ENCODE measurements around the gene KCNN4. TPM values are rescaled to one million over a fixed set of nuclear protein-coding genes. Genes with fewer than 3 reads are reported as not detected.

KCNN4 gene
- total and polyA plus RNA-seq, 2 donors (not counting 3 experiments of a cell fraction or from before 2014, with no cell fraction given), result 0.29 TPM; not detected in 1

GRCh38 chr19:43782689-43783231 is 2.0 kb upstream of the KCNN4 start:
- H3K9ac ChIP-seq (replicated peaks; ENCODE audit: extremely low read depth, insufficient read depth, low read length), result no peak overlapping the region
- H3K36me3 ChIP-seq (ENCODE audit: control insufficient read depth in 2 of 2, extremely low read depth in 1 of 2, insufficient read depth in 2 of 2, low read length in 2 of 2), result no peaks in the 10 kb centered on the region
- H4K20me1 ChIP-seq (replicated peaks; ENCODE audit: control insufficient read depth, extremely low read depth, insufficient read depth, low read length), result no peaks in the 10 kb centered on the region
- BruUV-seq (replicated peaks), result no TSS peak
- DNase-seq (ENCODE audit: low read depth, low spot score), result no peak
- TF ChIP-seq POLR2AphosphoS5 (IDR thresholded peaks at IDR 0.05; ENCODE audit: insufficient read depth, low read depth, low read length), result no peak
- no peak for TF ChIP-seq EZH2 (IDR thresholded peaks at IDR 0.05; ENCODE audit: borderline replicate concordance, low read depth, low read length, severe bottlenecking)
- no peak for TF ChIP-seq POLR2A (IDR thresholded peaks at IDR 0.05; ENCODE audit: low read depth, low read length)
- TF ChIP-seq MAX (IDR thresholded peaks at IDR 0.05; ENCODE audit: insufficient read depth, insufficient read length), result no peak
- no peak for TF ChIP-seq MYC (IDR thresholded peaks at IDR 0.05; ENCODE audit: low read depth, low read length)
- dilution Hi-C loops (cut with MboI; ENCODE audit: extremely low pct_ligation_motif_present, low sequenced_read_pairs), result no loop called here
- H3K4me3 ChIP-seq (replicated peaks in 1 of 3; ENCODE audit: insufficient read depth in 1 of 3, low read depth in 1 of 3, low read length in 3 of 3), result no peak overlapping the region
- no peak overlapping the region for H3K4me2 ChIP-seq (ENCODE audit: insufficient read depth, low read length)
- no peak for FAIRE-seq
- H3K27ac ChIP-seq (ENCODE audit: insufficient read depth, low read depth, low read length), result no peak overlapping the region
- H2AFZ ChIP-seq (ENCODE audit: low read depth, low read length), result no peak overlapping the region
- CTCF ChIA-PET, result interaction anchor here (1.0 kb wide), 1 partner anchor 37 kb away, joined by 3 read pairs; no protein-coding TSS in a partner anchor
- peaks cover 26% of the 10 kb centered on the region for H3K4me1 ChIP-seq (ENCODE audit: control insufficient read depth, extremely low read depth, insufficient read depth, low read length)
- intact Hi-C loops (cut with micrococcal nuclease), result no loop called here
- no peaks in the 10 kb centered on the region for H3K79me2 ChIP-seq (ENCODE audit: control insufficient read depth, insufficient read depth, low read length)
- H3K27me3 ChIP-seq (ENCODE audit: control insufficient read depth in 2 of 2, insufficient read depth in 2 of 2, low read length in 2 of 2), result no peaks in the 10 kb centered on the region
- H3K9me1 ChIP-seq (replicated peaks; ENCODE audit: control insufficient read depth, extremely low read depth, insufficient read depth, low read length), result no peaks in the 10 kb centered on the region
- POLR2A ChIA-PET, result no interaction called here
- H3K9me3 ChIP-seq (replicated peaks; ENCODE audit: control insufficient read depth, insufficient read depth, low read length), result no peaks in the 10 kb centered on the region

GRCh38 chr19:43782311-43782660 is 1.5 kb upstream of the KCNN4 start:
- intact Hi-C loops (cut with micrococcal nuclease), result no loop called here
- BruUV-seq (replicated peaks), result no TSS peak
- TF ChIP-seq EZH2 (IDR thresholded peaks at IDR 0.05; ENCODE audit: borderline replicate concordance, low read depth, low read length, severe bottlenecking), result no peak
- TF ChIP-seq POLR2A (IDR thresholded peaks at IDR 0.05; ENCODE audit: low read depth, low read length), result no peak
- TF ChIP-seq JUN (IDR thresholded peaks at IDR 0.05; ENCODE audit: borderline replicate concordance, insufficient read depth, insufficient read length, low read depth), result no peak
- no peak for TF ChIP-seq CTCF (IDR thresholded peaks at IDR 0.05; ENCODE audit: extremely low read depth in 1 of 2, insufficient read depth in 1 of 2, low read depth in 1 of 2, low read length in 2 of 2)
- no peak for TF ChIP-seq FOS (IDR thresholded peaks at IDR 0.05; ENCODE audit: borderline replicate concordance, insufficient read depth, low read length)
- no peak for TF ChIP-seq POLR2AphosphoS5 (IDR thresholded peaks at IDR 0.05; ENCODE audit: insufficient read depth, low read depth, low read length)
- no peak for TF ChIP-seq GATA2 (IDR thresholded peaks at IDR 0.05; ENCODE audit: insufficient read depth, insufficient read length, low read depth, low read length)
- TF ChIP-seq MAX (IDR thresholded peaks at IDR 0.05; ENCODE audit: insufficient read depth, insufficient read length), result no peak
- no peak for TF ChIP-seq MYC (IDR thresholded peaks at IDR 0.05; ENCODE audit: low read depth, low read length)
- no peak overlapping the region for H3K4me2 ChIP-seq (ENCODE audit: insufficient read depth, low read length)
- no peaks in the 10 kb centered on the region for H3K9me1 ChIP-seq (replicated peaks; ENCODE audit: control insufficient read depth, extremely low read depth, insufficient read depth, low read length)
- H4K20me1 ChIP-seq (replicated peaks; ENCODE audit: control insufficient read depth, extremely low read depth, insufficient read depth, low read length), result no peaks in the 10 kb centered on the region
- ChIA-PET POLR2A (no interaction called here), CTCF (interaction anchor here (1.0 kb wide), 1 partner anchor 37 kb away, joined by 3 read pairs; no protein-coding TSS in a partner anchor)
- no peaks in the 10 kb centered on the region for H3K27me3 ChIP-seq (ENCODE audit: control insufficient read depth in 2 of 2, insufficient read depth in 2 of 2, low read length in 2 of 2)
- H3K79me2 ChIP-seq (ENCODE audit: control insufficient read depth, insufficient read depth, low read length), result no peaks in the 10 kb centered on the region
- FAIRE-seq (no peak), DNase-seq (ENCODE audit: low read depth, low spot score) (no peak)
- dilution Hi-C loops (cut with MboI; ENCODE audit: extremely low pct_ligation_motif_present, low sequenced_read_pairs), result no loop called here
- peaks cover 30% of the 10 kb centered on the region for H3K4me1 ChIP-seq (ENCODE audit: control insufficient read depth, extremely low read depth, insufficient read depth, low read length)
- no peaks in the 10 kb centered on the region for H3K36me3 ChIP-seq (ENCODE audit: control insufficient read depth in 2 of 2, extremely low read depth in 1 of 2, insufficient read depth in 2 of 2, low read length in 2 of 2)
- H3K9ac ChIP-seq (replicated peaks; ENCODE audit: extremely low read depth, insufficient read depth, low read length), result no peak overlapping the region
- no peak overlapping the region for H3K27ac ChIP-seq (ENCODE audit: insufficient read depth, low read depth, low read length)
- no peaks in the 10 kb centered on the region for H3K9me3 ChIP-seq (replicated peaks; ENCODE audit: control insufficient read depth, insufficient read depth, low read length)
- H2AFZ ChIP-seq (ENCODE audit: low read depth, low read length), result no peak overlapping the region
- H3K4me3 ChIP-seq (replicated peaks in 1 of 3; ENCODE audit: insufficient read depth in 1 of 3, low read depth in 1 of 3, low read length in 3 of 3), result no peak overlapping the region
